ENCODE results near the gene EEIG2.

EEIG2 gene

GRCh38 chr1:108551137-108551862, 8.6 kb upstream of the EEIG2 start:
- no peak for DNase-seq

GRCh38 chr1:108553905-108554304, 6.0 kb upstream of the EEIG2 start:
- DNase-seq, result no peak

DNA sequence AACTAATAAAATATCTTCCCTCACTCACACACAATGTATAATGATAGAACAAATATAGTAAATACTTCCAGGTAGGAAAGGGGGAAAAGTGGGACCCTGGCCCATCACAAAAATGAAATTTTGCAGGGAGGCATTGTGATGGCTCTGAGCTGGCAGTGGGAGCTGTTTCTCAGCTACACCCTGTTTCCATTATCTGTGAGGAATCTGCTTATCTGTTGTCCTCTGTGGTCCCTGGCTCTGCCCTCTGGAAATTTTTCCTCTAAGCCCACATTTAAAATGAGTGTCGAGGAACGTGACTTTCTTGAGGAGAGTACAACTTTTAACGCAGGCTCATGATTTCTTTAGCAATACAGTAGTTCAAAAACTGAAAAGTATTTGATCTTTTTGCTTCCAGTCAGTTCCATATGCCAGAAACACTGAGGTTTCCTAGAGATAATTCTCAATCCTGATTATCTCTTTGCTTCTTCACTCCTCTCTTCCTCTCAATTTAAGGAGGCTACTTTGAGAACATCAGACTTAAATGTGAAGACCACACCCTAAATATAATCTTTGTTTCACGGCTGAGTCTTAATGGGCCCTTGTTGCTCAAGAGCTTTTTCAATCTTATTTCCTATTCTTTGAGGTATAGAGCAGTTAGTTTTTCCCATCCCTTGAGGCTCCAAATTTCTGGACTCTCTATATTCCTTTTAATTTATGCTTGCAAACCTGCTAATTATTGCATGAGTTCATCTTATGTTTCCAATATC, 5.0 kb upstream of the EEIG2 start:
- peak; percentile 51 for DNase-seq

DNA sequence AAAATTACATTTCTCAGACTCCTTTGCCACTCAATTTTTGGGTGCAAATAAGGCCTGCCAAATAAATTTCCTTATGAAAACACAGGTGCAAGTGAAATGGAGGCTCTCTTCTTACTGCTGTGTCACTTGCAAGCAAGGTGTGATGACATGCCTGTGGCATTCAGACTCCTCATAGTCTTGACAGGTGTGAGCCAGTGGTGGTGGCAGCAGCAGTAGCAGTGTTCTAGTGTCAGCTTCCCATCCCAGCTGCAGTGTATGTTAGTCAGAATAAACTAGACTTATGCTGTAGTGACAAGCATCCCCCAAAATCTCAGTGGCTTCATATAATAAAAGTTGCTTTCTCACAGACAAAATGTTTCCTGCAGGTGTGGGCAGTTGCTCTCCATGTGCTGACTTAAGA, 3.8 kb upstream of the EEIG2 start:
- no peak for DNase-seq

DNA sequence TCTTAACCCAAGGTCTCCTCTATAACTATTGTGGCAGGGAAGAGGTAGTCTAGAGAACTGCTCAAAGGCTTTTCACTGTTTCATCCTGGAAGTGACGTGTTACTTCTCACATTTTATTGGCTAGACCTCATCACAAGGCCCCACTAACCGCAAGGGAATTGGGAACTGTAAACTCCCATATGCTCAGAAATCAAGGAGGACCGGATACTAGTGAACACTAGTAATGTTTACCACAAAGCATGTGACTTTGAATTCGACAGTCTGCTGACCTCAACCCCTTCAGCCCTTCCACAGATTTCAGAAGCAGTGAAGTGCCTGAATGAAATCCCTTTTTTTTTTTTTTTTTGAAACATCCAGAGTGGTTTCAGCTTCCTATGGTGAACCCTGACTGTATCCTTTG, 3.4 kb upstream of the EEIG2 start:
- no peak for DNase-seq

DNA sequence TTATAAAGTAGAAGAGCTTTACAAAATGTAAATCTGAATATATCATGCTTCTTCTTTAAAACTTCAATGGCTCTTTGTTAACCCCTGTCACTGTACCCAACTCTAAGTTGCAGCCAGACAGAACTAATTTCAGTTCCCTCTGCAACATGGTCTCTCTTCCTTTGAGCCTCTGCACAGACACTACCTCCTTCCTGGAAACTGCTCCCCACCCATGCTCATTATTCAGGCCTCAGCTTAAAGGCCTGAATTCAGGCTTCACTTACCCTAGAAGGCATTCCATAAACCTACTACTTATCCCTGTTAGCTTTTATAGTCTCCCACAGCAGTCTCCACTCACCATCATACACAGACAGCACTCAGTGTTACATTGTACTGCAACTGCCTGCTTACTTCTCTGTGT, 2.6 kb upstream of the EEIG2 start:
- DNase-seq, result no peak

GRCh38 chr1:108560189-108560873, 431 bp downstream of the EEIG2 start:
- no peak for DNase-seq

GRCh38 chr1:108560874-108561459, 1.1 kb downstream of the EEIG2 start:
- peak; percentile 94 for DNase-seq

GRCh38 chr1:108561689-108562326, 1.9 kb downstream of the EEIG2 start:
- peak; percentile 93 for DNase-seq

DNA sequence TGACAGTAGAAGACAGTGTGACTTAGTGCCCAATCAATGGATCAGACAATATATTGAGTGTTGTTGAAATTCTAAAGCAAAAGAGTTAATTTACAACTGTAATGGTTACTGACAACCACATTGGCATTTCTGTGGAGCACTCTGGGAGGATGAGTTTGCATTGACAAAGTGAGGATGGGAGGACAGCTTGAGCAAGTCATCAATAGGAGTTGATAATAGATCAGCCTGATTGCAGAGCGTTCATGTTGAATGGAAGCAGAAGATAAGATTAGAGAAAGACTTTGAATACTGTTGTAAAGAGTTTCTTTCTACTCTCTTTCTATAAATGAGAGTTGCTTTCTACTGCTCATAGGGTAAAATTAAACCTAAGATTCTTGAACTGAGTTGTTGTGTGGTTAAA, 3.9 kb downstream of the EEIG2 start:
- no peak for DNase-seq

DNA sequence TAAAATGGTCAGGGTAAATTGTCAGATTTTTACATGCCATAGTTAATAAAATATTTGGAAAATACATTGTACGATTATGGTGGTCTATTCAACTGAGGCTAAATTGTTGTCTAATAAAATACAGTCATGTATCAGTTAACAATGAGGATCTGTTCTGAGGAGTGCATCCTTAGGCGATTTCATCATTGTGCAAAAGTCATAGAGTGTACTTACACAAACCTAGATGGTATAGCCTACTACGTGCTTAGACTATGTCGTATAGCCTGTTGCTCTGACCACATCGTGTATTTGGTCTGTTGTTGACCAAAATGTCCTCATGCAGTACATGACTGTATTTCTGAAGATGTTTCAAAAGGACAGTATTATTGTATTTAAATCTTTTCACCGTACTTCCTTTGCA, 5.2 kb downstream of the EEIG2 start:
- DNase-seq, result no peak

DNA sequence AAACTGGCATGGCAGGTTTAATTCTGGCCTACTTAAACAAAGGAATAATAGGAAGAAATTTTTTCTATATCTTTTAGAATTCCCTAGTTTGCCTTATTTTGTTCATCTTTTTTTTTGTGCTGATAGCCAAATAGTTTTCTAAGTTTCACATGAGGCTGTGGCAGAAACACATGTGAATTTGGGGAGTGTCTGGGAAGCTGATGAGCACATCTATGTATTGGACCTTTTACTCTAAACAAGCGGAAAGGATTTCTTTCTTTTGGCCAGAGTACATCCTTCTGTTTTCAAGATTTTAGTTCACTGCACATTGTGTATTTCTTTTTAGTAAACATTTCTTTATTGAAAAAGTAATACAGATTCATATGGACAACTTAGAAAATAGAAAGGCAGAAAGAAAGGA, 5.6 kb downstream of the EEIG2 start:
- no peak for DNase-seq

DNA sequence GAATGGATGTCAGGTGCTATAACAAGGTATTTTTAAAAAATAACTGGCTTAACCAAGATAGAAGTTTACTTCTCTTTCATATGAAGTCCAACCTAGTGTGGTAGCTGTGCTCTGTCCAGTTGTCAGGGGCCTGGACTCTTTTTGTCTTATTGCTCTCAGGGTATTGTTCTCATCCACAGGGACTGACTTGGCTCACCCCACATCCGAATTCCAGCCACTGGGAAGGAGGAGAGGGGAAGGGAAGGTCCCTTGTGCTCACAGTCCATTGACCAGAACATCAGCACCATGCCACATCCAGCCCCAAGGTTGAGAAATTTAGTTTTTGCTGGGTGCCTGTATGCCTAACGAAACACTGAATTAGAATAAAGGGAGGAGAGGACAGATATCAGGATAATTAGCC, 8.7 kb downstream of the EEIG2 start:
- DNase-seq, result no peak

DNA sequence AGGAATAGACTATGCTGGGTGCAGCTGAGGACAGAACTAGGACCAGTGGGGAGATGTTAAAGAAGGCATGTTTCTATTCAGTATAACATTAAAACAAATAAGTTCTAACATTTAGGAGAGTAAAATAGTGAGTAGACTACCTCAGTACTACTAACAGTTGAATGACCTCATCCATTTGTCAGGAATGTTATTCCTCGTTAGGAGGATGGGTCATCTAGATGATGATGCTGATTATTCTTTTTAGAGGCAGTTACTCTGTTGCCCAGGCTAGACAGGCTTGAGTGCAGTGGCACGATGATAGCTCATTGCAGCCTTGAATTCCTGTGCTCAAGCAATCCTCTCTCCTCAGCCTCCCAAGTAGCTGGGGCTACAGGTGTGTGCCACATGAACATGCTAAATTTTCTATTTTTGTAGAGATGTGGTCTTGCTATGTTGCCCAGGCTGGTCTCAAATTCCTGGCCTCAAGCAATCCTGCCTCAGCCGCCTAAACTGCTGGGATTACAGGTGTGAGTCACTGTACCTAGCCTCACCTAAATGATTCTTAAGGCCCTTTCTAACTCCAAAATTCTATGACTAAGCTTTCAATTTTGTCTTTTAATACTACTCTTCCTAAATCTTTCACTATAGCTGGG, 9.3 kb downstream of the EEIG2 start:
- DNase-seq, result no peak

DNA sequence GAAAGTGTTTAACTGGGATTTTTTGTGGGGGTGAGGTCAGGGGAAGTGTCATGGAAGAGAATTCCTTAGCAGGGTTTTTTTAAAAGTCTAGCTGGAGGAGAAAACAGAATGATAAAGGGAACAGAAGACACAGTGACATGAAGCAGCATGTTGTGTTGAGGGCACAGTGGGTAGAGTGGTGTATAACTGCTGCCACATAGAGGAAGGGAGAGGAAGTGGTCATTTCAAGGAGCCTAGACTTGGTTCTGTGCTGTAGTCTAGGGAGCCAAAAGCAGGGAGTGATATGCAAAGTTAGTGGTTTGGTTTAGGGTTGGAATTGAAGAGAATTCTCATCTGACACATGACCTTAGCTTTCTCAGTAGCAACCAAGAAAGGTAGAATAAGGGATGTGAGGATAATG, 10.2 kb downstream of the EEIG2 start:
- peak; percentile 87 for DNase-seq

DNA sequence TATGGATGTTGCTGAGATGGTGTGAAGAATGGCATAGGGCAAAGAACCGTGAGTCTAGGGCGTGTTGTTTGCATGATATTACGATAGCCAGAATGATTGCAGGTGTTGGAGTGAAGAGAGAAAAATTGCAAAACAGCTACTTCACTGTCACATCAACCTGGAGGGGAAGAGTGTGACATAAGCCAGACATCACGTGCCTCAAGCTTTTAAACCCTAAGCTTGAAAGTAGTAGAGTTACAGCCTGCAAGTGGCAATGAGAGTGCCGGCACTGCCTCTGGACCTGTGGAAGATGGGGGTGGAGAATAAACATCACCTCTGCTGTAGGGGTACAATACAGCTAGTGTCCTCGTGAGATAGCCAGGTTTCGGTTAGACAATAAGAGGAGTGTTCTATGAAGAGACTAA, 11.1 kb downstream of the EEIG2 start:
- DNase-seq, result no peak

DNA sequence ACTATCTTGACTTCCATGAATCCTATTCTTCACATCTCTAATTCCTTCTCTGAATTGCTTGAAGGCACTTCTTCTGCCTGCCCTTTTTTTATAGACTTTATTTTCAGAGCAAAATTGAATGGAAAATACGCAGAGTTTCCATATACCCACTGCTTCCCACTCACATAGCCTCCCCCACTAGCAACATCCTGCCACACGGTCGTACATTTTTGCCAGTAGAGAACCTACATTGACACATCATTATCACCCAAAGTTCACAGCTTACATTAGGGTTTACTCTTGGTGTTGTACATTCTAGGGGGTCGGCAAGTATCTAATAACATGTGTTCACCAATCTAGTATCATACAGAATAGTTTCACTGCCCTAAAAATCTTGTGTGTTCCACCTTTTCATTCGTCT, 12.3 kb downstream of the EEIG2 start:
- no peak for DNase-seq

- no peak for DNase-seq
Measured at GRCh38 chr1:108573183-108573582, 13.3 kb downstream of the EEIG2 start.

DNA sequence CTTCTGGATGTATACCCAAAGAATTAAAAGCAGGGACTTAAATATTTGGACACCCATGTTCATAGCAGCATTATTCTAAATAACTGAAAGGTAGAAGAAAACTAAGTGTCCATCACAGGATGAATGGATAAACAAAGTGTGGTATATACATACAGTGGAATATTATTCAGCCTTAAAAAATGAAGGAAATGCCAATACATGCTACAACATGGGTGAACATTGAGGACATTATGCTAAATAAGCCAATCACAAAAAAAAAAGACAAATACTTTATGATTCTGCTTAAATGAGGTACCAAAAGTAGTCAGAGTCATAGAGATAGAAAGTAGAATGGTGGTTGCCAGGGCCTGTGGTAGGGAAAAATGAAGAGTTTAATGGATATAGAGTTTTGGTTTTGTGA, 14.1 kb downstream of the EEIG2 start:
- no peak for DNase-seq

GRCh38 chr1:108575375-108575774, 15.5 kb downstream of the EEIG2 start:
- no peak for DNase-seq

- DNase-seq, result no peak
Measured at GRCh38 chr1:108583757-108584427, 24.0 kb downstream of the EEIG2 start.

DNA sequence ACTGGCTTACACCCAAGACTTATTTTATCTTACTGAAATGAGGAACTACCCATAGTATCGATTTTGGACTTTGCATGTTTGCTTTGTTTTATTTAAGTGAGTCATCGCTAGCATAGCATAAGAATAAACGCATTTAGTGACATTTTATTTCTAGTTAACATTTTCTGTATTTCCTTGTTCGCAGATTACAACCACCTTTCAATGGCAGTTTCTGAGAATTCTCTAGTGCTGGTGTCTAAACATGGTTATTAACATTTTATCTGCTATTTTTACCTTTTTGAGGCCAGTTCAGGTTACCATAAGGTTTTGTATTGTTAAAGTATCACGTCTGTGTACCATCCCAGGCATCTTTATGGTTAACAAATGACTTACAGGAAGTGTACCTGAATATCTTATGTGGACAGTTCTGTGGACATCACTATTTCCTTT, 24.5 kb downstream of the EEIG2 start:
- peak; percentile 49 for DNase-seq
